WTC11 (cell line): ENCODE results near the gene NFATC1. TPM values are rescaled to one million over a fixed set of nuclear protein-coding genes. Genes with fewer than 3 reads are reported as not detected.

Source experiments
- ATAC-seq: fragments of 200-7000 bp; cut with Tn5 transposase; 2 replicates; pipeline ENCODE4 v1.10.0; 2021; ENCODE audit warnings: mild to moderate bottlenecking, moderate library complexity
- CTCF ChIA-PET: fragments of 300-600 bp; sonication (Branson Sonifier 250); formaldehyde crosslinking; loops from one replicate; lab custom pipeline; 2021; ENCODE audit warnings: antibody characterized with exemption; lab: Charles Lee
- POLR2A ChIA-PET: fragments of 350-600 bp; sonication (Branson Sonifier 250); formaldehyde crosslinking; loops from one replicate; lab custom pipeline; 2021; ENCODE audit warnings: antibody characterized with exemption; lab: Charles Lee
- DNase-seq: peaks from one replicate; pipeline ENCODE4 v3.0.0; 2021; ENCODE audit warnings: low spot score
- H3K27ac Mint-ChIP-seq: 2 replicates; pipeline ENCODE4 v1.8.0; 2021; ENCODE audit warnings: mixed read lengths
- H3K27me3 Mint-ChIP-seq: 2 replicates; pipeline ENCODE4 v1.8.0; 2021; ENCODE audit warnings: low read depth, mild to moderate bottlenecking, moderate library complexity, mixed read lengths
- H3K36me3 Mint-ChIP-seq: 2 replicates; pipeline ENCODE4 v1.8.0; 2021; ENCODE audit warnings: mixed read lengths
- H3K4me1 Mint-ChIP-seq: 2 replicates; pipeline ENCODE4 v1.8.0; 2022; ENCODE audit warnings: mixed read lengths
- H3K4me3 Mint-ChIP-seq: 2 replicates; pipeline ENCODE4 v1.8.0; 2021; ENCODE audit warnings: mild to moderate bottlenecking, moderate library complexity, mixed read lengths
- H3K9me3 Mint-ChIP-seq: 2 replicates; pipeline ENCODE4 v1.8.0; 2021; ENCODE audit warnings: mixed read lengths
- ATF2 ChIP-seq: sonication (generic); formaldehyde crosslinking; IDR thresholded peaks from 2 replicates; pipeline ENCODE4 v1.8.1; 2022; ENCODE audit warnings: low read depth, missing genetic modification reagents, borderline replicate concordance
- CBFB ChIP-seq: sonication (generic); formaldehyde crosslinking; IDR thresholded peaks from 2 replicates; pipeline ENCODE4 v1.8.1; 2022; ENCODE audit warnings: mild to moderate bottlenecking, low read depth, missing genetic modification reagents
- FOXP4 ChIP-seq: sonication (generic); formaldehyde crosslinking; IDR thresholded peaks from 2 replicates; pipeline ENCODE4 v1.8.0; 2022; ENCODE audit warnings: mild to moderate bottlenecking, missing genetic modification reagents
- GABPB1 ChIP-seq: sonication (generic); formaldehyde crosslinking; IDR thresholded peaks from 2 replicates; pipeline ENCODE4 v1.8.1; 2023; ENCODE audit warnings: mild to moderate bottlenecking, missing genetic modification reagents
- GRHL2 ChIP-seq: fragments of 250-450 bp; sonication (Bioruptor Pico); IDR thresholded peaks from 2 replicates; pipeline ENCODE4 v1.8.0; 2022; ENCODE audit warnings: mild to moderate bottlenecking, moderate library complexity; ENCODE audit not compliant: insufficient replicate concordance, severe bottlenecking
- HMGXB4 ChIP-seq: sonication (generic); formaldehyde crosslinking; IDR thresholded peaks from 2 replicates; pipeline ENCODE4 v1.8.1; 2023; ENCODE audit warnings: mild to moderate bottlenecking, moderate library complexity, missing genetic modification reagents
- JAZF1 ChIP-seq: fragments of 250-450 bp; sonication (Bioruptor Pico); IDR thresholded peaks from 2 replicates; pipeline ENCODE4 v1.9.0; 2021; ENCODE audit warnings: moderate library complexity, mild to moderate bottlenecking, inconsistent platforms
- MXD4 ChIP-seq: fragments of 250-450 bp; sonication (Bioruptor Pico); IDR thresholded peaks from 2 replicates; pipeline ENCODE4 v1.8.0; 2021; ENCODE audit warnings: mild to moderate bottlenecking, moderate library complexity, borderline replicate concordance
- RORB ChIP-seq: fragments of 250-450 bp; sonication (Bioruptor Pico); IDR thresholded peaks from 2 replicates; pipeline ENCODE4 v1.9.0; 2021; ENCODE audit warnings: mild to moderate bottlenecking
- SMAD3 ChIP-seq: sonication (generic); formaldehyde crosslinking; IDR thresholded peaks from 2 replicates; pipeline ENCODE4 v1.8.0; 2022; ENCODE audit warnings: missing genetic modification reagents, mild to moderate bottlenecking, borderline replicate concordance
- TEAD1 ChIP-seq: sonication (generic); formaldehyde crosslinking; IDR thresholded peaks from 2 replicates; pipeline ENCODE4 v1.8.0; 2022; ENCODE audit warnings: mild to moderate bottlenecking, missing genetic modification reagents
- ZBTB21 ChIP-seq: sonication (generic); formaldehyde crosslinking; IDR thresholded peaks from 2 replicates; pipeline ENCODE4 v1.8.1; 2023; ENCODE audit warnings: mild to moderate bottlenecking, missing genetic modification reagents, borderline replicate concordance
- ZBTB43 ChIP-seq: sonication (generic); formaldehyde crosslinking; IDR thresholded peaks from 2 replicates; pipeline ENCODE4 v1.8.1; 2023; ENCODE audit warnings: mild to moderate bottlenecking, missing genetic modification reagents
- ZSCAN18 ChIP-seq: fragments of 250-450 bp; sonication (Bioruptor Pico); IDR thresholded peaks from 2 replicates; pipeline ENCODE4 v2.1.2; 2022; ENCODE audit warnings: mild to moderate bottlenecking, moderate library complexity
- total RNA-seq: library from RNA; stranded (reverse); gene quantifications from 3 replicates; pipeline ENCODE4 v1.2.3, GENCODE V29; 2021

NFATC1 gene
- total RNA-seq, 1 experiment from 2014 or later = 20.2 TPM

GRCh38 chr18:79367989-79368388 lies 27.7 kb upstream of the NFATC1 start:
- Mint-ChIP-seq H3K36me3 (peaks cover 14% of the 10 kb centered on the region), H3K27ac (no peak overlapping the region), H3K4me1 (no peaks in the 10 kb centered on the region), H3K4me3 (no peak overlapping the region), H3K27me3 (no peaks in the 10 kb centered on the region), H3K9me3 (peaks cover 6% of the 10 kb centered on the region)
- ChIA-PET CTCF (no interaction called here), POLR2A (no interaction called here)
- DNase-seq = no peak
- TF ChIP-seq GRHL2 (CRISPR knock-in tag) (no peak), ZSCAN18 (CRISPR knock-in tag) (no peak), ZBTB43 (no peak), SMAD3 (CRISPR knock-in tag) (no peak), ZBTB21 (no peak), MXD4 (no peak), JAZF1 (no peak)
- no peak for ATAC-seq

GRCh38 chr18:79368681-79369080 lies 27.0 kb upstream of the NFATC1 start:
- H3K9me3 Mint-ChIP-seq = peaks cover under 1% of the 10 kb centered on the region; the same call in 1 of the 2 replicates
- no peak for ATAC-seq
- no peak overlapping the region for H3K4me3 Mint-ChIP-seq
- no peak overlapping the region for H3K27ac Mint-ChIP-seq
- CTCF ChIA-PET = interaction anchor here (0.7 kb wide), 1 partner anchor 12 kb away, joined by 3 read pairs; no protein-coding TSS in a partner anchor
- POLR2A ChIA-PET = interaction anchor here (0.7 kb wide), 1 partner anchor 10 kb away, joined by 4 read pairs; no protein-coding TSS in a partner anchor
- no peaks in the 10 kb centered on the region for H3K27me3 Mint-ChIP-seq
- no peaks in the 10 kb centered on the region for H3K4me1 Mint-ChIP-seq
- peaks cover 8% of the 10 kb centered on the region; the same call in 1 of the 2 replicates for H3K36me3 Mint-ChIP-seq
- TF ChIP-seq RORB (no peak), GABPB1 (no peak), ZBTB43 (no peak), HMGXB4 (CRISPR knock-in tag) (no peak), TEAD1 (CRISPR knock-in tag) (no peak), FOXP4 (no peak), CBFB (CRISPR knock-in tag) (no peak), ATF2 (CRISPR knock-in tag) (no peak)
- TF ChIP-seq, all 79 proteins: peak for 0
- no peak for DNase-seq
